Panc1 (cell line): ENCODE data around the gene COQ6.
"Not testable (repeated sequence)": the region's sequence is repeated elsewhere in the genome, so short reads cannot be mapped to it uniquely, and the experiment has no call there.

Source experiments
- POLR2AphosphoS5 ChIP-seq: IDR thresholded peaks from 2 replicates; pipeline ENCODE4 v1.6.1; 2012; ENCODE audit warnings: mild to moderate bottlenecking, low read depth, low read length, moderate library complexity
- TCF7L2 ChIP-seq: IDR thresholded peaks from 2 replicates; pipeline ENCODE4 v1.6.1; 2011; ENCODE audit warnings: mild to moderate bottlenecking, low read depth, low read length, inconsistent platforms
- TF ChIP-seq, protein P1 (sequence below): fragments of 450-650 bp; IDR thresholded peaks from 2 replicates; pipeline ENCODE4 v1.5.1; 2017; ENCODE audit warnings: mild to moderate bottlenecking
- TF ChIP-seq, protein P2 (sequence below), 2 experiments: IDR thresholded peaks; 2 replicates each; pipeline ENCODE4 v1.6.1; 2011 to 2012; ENCODE audit warnings: low read depth in 2 of 2, control low read depth in 1 of 2, low read length in 1 of 2, mild to moderate bottlenecking in 1 of 2, moderate library complexity in 1 of 2; ENCODE audit not compliant: insufficient read depth in 1 of 2

DNA sequence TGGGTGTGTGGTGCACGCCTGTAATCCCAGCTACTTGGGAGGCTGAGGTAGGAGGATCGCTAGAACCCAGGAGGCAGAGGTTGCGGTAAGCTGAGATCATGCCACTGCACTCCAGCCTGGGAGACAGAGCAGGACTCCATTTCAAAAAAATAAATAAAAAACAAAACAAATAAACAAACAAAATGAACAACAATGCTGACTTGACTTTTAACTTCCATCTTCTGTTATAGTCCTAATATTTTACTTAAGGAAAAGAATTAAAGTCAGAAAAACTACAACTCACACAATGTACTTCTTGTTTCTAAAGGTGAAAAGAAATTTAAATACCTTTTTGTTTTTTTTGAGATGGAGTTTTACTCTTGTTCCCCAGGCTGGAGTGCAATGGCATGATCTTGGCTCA lies 55.6 kb downstream of the COQ6 start:
- TF ChIP-seq TCF7L2, POLR2AphosphoS5: not testable (repeated sequence)
- TF ChIP-seq, protein P1, sequence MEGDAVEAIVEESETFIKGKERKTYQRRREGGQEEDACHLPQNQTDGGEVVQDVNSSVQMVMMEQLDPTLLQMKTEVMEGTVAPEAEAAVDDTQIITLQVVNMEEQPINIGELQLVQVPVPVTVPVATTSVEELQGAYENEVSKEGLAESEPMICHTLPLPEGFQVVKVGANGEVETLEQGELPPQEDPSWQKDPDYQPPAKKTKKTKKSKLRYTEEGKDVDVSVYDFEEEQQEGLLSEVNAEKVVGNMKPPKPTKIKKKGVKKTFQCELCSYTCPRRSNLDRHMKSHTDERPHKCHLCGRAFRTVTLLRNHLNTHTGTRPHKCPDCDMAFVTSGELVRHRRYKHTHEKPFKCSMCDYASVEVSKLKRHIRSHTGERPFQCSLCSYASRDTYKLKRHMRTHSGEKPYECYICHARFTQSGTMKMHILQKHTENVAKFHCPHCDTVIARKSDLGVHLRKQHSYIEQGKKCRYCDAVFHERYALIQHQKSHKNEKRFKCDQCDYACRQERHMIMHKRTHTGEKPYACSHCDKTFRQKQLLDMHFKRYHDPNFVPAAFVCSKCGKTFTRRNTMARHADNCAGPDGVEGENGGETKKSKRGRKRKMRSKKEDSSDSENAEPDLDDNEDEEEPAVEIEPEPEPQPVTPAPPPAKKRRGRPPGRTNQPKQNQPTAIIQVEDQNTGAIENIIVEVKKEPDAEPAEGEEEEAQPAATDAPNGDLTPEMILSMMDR, result not testable (repeated sequence)
- TF ChIP-seq, protein P2, sequence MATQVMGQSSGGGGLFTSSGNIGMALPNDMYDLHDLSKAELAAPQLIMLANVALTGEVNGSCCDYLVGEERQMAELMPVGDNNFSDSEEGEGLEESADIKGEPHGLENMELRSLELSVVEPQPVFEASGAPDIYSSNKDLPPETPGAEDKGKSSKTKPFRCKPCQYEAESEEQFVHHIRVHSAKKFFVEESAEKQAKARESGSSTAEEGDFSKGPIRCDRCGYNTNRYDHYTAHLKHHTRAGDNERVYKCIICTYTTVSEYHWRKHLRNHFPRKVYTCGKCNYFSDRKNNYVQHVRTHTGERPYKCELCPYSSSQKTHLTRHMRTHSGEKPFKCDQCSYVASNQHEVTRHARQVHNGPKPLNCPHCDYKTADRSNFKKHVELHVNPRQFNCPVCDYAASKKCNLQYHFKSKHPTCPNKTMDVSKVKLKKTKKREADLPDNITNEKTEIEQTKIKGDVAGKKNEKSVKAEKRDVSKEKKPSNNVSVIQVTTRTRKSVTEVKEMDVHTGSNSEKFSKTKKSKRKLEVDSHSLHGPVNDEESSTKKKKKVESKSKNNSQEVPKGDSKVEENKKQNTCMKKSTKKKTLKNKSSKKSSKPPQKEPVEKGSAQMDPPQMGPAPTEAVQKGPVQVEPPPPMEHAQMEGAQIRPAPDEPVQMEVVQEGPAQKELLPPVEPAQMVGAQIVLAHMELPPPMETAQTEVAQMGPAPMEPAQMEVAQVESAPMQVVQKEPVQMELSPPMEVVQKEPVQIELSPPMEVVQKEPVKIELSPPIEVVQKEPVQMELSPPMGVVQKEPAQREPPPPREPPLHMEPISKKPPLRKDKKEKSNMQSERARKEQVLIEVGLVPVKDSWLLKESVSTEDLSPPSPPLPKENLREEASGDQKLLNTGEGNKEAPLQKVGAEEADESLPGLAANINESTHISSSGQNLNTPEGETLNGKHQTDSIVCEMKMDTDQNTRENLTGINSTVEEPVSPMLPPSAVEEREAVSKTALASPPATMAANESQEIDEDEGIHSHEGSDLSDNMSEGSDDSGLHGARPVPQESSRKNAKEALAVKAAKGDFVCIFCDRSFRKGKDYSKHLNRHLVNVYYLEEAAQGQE (IDR thresholded peaks at IDR 0.05; ENCODE audit: insufficient read depth in 1 of 2, low read depth in 2 of 2, low read length in 1 of 2), result not testable (repeated sequence)
